Upper lobe of left lung (tissue), 6 donors: ENCODE measurements around the gene DISC1. TPM values are rescaled to one million over a fixed set of nuclear protein-coding genes. Genes with fewer than 3 reads are reported as not detected.

Source experiments
- ATAC-seq, 2 donors: fragments of 200-7000 bp; cut with Tn5 transposase; one replicate each; pipeline ENCODE4 v1.9.1; 2022; ENCODE audit warnings: mild to moderate bottlenecking in 2 of 2, moderate library complexity in 2 of 2; ENCODE audit not compliant: low FRiP score in 2 of 2
- DNase-seq, 2 donors: peaks; one replicate each; pipeline ENCODE4 v3.0.0-alpha.2; 2019 to 2020
- H3K27ac ChIP-seq, 4 donors: fragments of 200-600 bp; sonication (generic); one replicate each; pipeline ENCODE4 v1.5.1; 2016 to 2019
- H3K27me3 ChIP-seq, 4 donors: fragments of 200-600 bp; sonication (generic); one replicate each; pipeline ENCODE4 v1.5.1; 2017 to 2019
- H3K36me3 ChIP-seq, 4 donors: fragments of 200-600 bp; sonication (generic); one replicate each; pipeline ENCODE4 v1.5.1; 2016 to 2019
- H3K4me1 ChIP-seq, 4 donors: fragments of 200-600 bp; sonication (generic); one replicate each; pipeline ENCODE4 v1.5.1; 2018 to 2019
- H3K4me3 ChIP-seq, 4 donors: fragments of 200-600 bp; sonication (generic); one replicate each; pipeline ENCODE4 v1.5.1; 2017 to 2019; ENCODE audit warnings: mild to moderate bottlenecking in 2 of 4, moderate library complexity in 1 of 4
- H3K9me3 ChIP-seq, 4 donors: fragments of 200-600 bp; sonication (generic); one replicate each; pipeline ENCODE4 v1.5.1; 2018 to 2019
- EP300 ChIP-seq, 4 donors: sonication (generic); formaldehyde crosslinking; IDR thresholded peaks; one replicate each; pipeline ENCODE4 v1.5.1; 2017; ENCODE audit warnings: antibody characterized with exemption in 4 of 4, control low read depth in 2 of 4
- POLR2A ChIP-seq, 4 donors: fragments of 450-650 bp; IDR thresholded peaks; one replicate each; pipeline ENCODE4 v1.5.1; 2016 to 2017; ENCODE audit warnings: antibody characterized with exemption in 4 of 4, mild to moderate bottlenecking in 2 of 4
- POLR2AphosphoS5 ChIP-seq, 2 donors: sonication (generic); formaldehyde crosslinking; IDR thresholded peaks; one replicate each; pipeline ENCODE4 v1.5.1; 2017; ENCODE audit warnings: antibody characterized with exemption in 2 of 2
- WGBS, 2 donors: methylation state at CpG; one replicate each; pipeline ENCODE4 v1.1.5; 2017 to 2018; 5-methylcytosine and 5-hydroxymethylcytosine counted together
- total RNA-seq, 6 donors: library from RNA; depleted of rRNA in 4 of 6; stranded (reverse); fragments of >200 nt in 4 of 6; gene quantifications; one replicate each; pipeline versions ENCODE4 v1.1.0 to v1.2.1, GENCODE V29; 2016 to 2021
- TF ChIP-seq, protein P1 (sequence below), 6 experiments: fragments of 450-650 bp in 4 of 6; fragments of 200-600 bp in 2 of 6; sonication (generic) in 2 of 6; IDR thresholded peaks; one replicate each; pipeline ENCODE4 v1.5.1; 2016 to 2019; ENCODE audit warnings: antibody characterized with exemption in 6 of 6
- donor health status: DM: no; HTN: no; CAD: no; lungs with moderate emphysema.
- donor health status: DM: no; HTN: yes; CAD: no; lungs with severe emphysema.

The DISC1 gene
- total RNA-seq, 6 donors from 2014 or later, result 6.1 to 16.8 (median 10.5) TPM

DNA sequence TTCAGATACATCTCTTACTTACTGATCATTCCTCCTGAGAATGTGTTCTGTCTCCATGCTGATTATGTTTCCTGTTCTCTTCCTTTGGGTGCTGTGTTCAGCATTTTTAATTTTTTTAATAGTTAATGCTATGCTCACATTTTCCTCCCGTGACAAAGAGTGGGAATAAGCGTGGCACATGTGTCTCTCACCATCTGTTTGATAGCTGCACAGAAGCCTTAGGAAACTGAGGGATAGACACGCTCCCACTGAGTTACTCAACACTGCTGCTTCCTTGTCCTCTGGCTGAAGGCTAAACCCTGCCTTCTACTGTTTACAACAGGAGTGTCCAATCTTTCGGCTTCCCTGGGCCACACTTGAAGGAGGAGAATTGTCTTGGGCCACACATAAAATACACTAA is 264.2 kb downstream of the DISC1 start:
- H3K4me3 ChIP-seq, result no peak overlapping the region
- WGBS, 2 donors, result 79 to 91% methylated on average over 4 of the region's 4 CpGs
- TF ChIP-seq POLR2AphosphoS5 (IDR thresholded peaks at IDR 0.05) (no peak), POLR2A (IDR thresholded peaks at IDR 0.05) (no peak), EP300 (IDR thresholded peaks at IDR 0.05) (no peak)
- TF ChIP-seq, protein P1, sequence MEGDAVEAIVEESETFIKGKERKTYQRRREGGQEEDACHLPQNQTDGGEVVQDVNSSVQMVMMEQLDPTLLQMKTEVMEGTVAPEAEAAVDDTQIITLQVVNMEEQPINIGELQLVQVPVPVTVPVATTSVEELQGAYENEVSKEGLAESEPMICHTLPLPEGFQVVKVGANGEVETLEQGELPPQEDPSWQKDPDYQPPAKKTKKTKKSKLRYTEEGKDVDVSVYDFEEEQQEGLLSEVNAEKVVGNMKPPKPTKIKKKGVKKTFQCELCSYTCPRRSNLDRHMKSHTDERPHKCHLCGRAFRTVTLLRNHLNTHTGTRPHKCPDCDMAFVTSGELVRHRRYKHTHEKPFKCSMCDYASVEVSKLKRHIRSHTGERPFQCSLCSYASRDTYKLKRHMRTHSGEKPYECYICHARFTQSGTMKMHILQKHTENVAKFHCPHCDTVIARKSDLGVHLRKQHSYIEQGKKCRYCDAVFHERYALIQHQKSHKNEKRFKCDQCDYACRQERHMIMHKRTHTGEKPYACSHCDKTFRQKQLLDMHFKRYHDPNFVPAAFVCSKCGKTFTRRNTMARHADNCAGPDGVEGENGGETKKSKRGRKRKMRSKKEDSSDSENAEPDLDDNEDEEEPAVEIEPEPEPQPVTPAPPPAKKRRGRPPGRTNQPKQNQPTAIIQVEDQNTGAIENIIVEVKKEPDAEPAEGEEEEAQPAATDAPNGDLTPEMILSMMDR (IDR thresholded peaks at IDR 0.05), result no peak
- H3K27me3 ChIP-seq, result no peaks in the 10 kb centered on the region
- ATAC-seq (no peak), DNase-seq (no peak)
- no peaks in the 10 kb centered on the region for H3K36me3 ChIP-seq
- no peak overlapping the region for H3K27ac ChIP-seq
- H3K9me3 ChIP-seq, result no peaks in the 10 kb centered on the region
- H3K4me1 ChIP-seq, result no peaks in the 10 kb centered on the region

DNA sequence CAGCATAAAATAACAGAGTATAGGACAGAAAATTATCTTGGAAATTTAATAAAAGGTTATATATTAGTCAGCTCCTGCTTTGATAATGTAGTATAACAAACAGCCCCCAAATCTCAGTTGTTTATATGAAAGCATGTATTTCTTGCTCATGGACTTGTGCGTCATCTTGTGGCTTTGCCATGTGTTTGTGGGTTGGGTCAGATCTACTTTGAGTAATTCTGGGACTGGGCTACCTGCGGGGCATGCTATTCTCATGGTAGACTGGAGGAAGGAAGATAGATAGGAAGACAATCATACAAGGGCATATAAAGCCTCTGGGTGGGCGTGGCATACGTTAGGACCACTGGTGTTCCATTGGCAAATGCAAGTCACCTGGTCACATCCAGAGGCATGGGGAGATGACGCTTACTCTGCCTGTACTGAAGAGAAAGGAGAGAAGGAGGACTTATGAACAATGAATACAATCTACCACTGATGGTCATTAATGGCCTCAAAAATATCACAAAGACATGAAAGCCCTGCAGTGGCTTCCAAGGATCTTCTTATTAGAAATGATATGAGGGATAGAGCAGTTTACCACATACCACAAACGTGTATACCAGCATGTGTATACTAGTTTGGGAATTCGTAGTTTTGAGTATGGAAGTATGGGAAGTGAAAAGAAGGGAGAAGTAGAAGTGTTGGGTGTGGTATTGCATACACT is 267.0 kb downstream of the DISC1 start:
- H3K27ac ChIP-seq, result no peak overlapping the region
- ATAC-seq, result no peak
- no peaks in the 10 kb centered on the region for H3K4me1 ChIP-seq
- no peaks in the 10 kb centered on the region for H3K27me3 ChIP-seq
- H3K4me3 ChIP-seq, result no peak overlapping the region
- no peaks in the 10 kb centered on the region for H3K36me3 ChIP-seq
- H3K9me3 ChIP-seq, result no peaks in the 10 kb centered on the region
- TF ChIP-seq POLR2AphosphoS5 (IDR thresholded peaks at IDR 0.05) (no peak), EP300 (IDR thresholded peaks at IDR 0.05) (no peak), POLR2A (IDR thresholded peaks at IDR 0.05) (no peak)
- TF ChIP-seq, protein P1 (IDR thresholded peaks at IDR 0.05), result no peak
- DNase-seq, result no peak
- 86% methylated on average over 7 of the region's 7 CpGs for WGBS, 2 donors

DNA sequence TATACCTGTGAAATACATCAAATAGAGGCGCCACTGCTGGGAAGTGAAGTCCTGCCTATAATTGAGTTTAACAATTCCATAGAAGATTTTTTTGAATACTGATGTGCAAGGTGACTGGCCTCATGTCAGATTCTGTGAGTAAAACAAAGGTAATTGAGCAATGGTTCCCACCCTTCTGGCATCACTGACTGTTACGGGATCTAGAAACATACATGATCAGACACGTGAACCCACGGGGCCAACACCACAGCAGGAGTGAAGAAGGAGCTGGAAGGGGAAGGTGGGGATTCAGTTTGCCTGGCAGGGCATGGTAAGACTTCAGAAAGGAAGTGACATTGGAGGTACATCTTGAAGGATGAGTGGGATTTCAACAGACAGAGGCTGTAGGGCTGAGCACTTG is 270.2 kb downstream of the DISC1 start:
- ATAC-seq (no peak), DNase-seq (no peak)
- no peak overlapping the region for H3K27ac ChIP-seq
- no peaks in the 10 kb centered on the region for H3K36me3 ChIP-seq
- TF ChIP-seq POLR2A (IDR thresholded peaks at IDR 0.05) (no peak), POLR2AphosphoS5 (IDR thresholded peaks at IDR 0.05) (no peak), EP300 (IDR thresholded peaks at IDR 0.05) (no peak)
- TF ChIP-seq, protein P1 (IDR thresholded peaks at IDR 0.05), result no peak
- no peak overlapping the region for H3K4me3 ChIP-seq
- H3K27me3 ChIP-seq, result no peaks in the 10 kb centered on the region
- H3K4me1 ChIP-seq, result no peaks in the 10 kb centered on the region
- WGBS, 2 donors, result 89 to 92% methylated on average over 4 of the region's 4 CpGs
- no peaks in the 10 kb centered on the region for H3K9me3 ChIP-seq

GRCh38 chr1:231899046-231899445 is 272.5 kb downstream of the DISC1 start:
- H3K27me3 ChIP-seq, result no peaks in the 10 kb centered on the region
- TF ChIP-seq POLR2AphosphoS5 (IDR thresholded peaks at IDR 0.05) (no peak), EP300 (IDR thresholded peaks at IDR 0.05) (no peak), POLR2A (IDR thresholded peaks at IDR 0.05) (no peak)
- TF ChIP-seq, protein P1 (IDR thresholded peaks at IDR 0.05), result no peak
- no peaks in the 10 kb centered on the region for H3K36me3 ChIP-seq
- no peak overlapping the region for H3K27ac ChIP-seq
- ATAC-seq (no peak), DNase-seq (no peak)
- H3K4me1 ChIP-seq, result no peaks in the 10 kb centered on the region
- WGBS, 2 donors, result 95 to 96% methylated on average over 2 of the region's 2 CpGs
- H3K4me3 ChIP-seq, result no peak overlapping the region
- no peaks in the 10 kb centered on the region for H3K9me3 ChIP-seq
